PC-3 (cell line): ENCODE measurements around the gene EXOC6. TPM values are rescaled to one million over a fixed set of nuclear protein-coding genes. Genes with fewer than 3 reads are reported as not detected.

Experiments used
- ATAC-seq: fragments of 200-7000 bp; cut with Tn5 transposase; 2 replicates; pipeline ENCODE4 v1.9.1; 2020; ENCODE audit warnings: mild to moderate bottlenecking, moderate library complexity
- BruUV-seq: library from RNA; stranded (reverse); fragments of 400-500 nt; replicated peaks from 2 replicates; lab custom pipeline; 2021; lab: Mats Ljungman, UMichigan
- CTCF ChIA-PET: fragments of 300-600 bp; sonication (Branson Sonifier 250); formaldehyde crosslinking; loops from one replicate; lab custom pipeline; 2022; ENCODE audit warnings: antibody characterized with exemption; lab: Charles Lee
- POLR2A ChIA-PET: fragments of 300-600 bp; sonication (Branson Sonifier 250); formaldehyde crosslinking; loops from one replicate; lab custom pipeline; 2022; ENCODE audit warnings: antibody characterized with exemption; ENCODE audit not compliant: unreplicated experiment; lab: Charles Lee
- DNase-seq: peaks from one replicate; pipeline ENCODE4 v3.0.0-alpha.2; 2015
- H2AFZ ChIP-seq: fragments of 300-600 bp; sonication (generic); 2 replicates; pipeline ENCODE4 v1.6.0; 2016; ENCODE audit warnings: antibody characterized with exemption, low read length
- H3F3A ChIP-seq: fragments of 300-600 bp; sonication (generic); one replicate; pipeline ENCODE4 v1.6.0; 2017; ENCODE audit warnings: antibody characterized with exemption, low read length, control low read depth, mild to moderate bottlenecking; ENCODE audit not compliant: unreplicated experiment
- H3K27ac ChIP-seq: fragments of 300-600 bp; sonication (generic); 2 replicates; pipeline ENCODE4 v1.5.1; 2016; ENCODE audit warnings: mild to moderate bottlenecking, low read length
- H3K27me3 ChIP-seq: fragments of 300-600 bp; sonication (generic); 2 replicates; pipeline ENCODE4 v1.6.1; 2016; ENCODE audit warnings: low read length, mixed read lengths
- H3K36me3 ChIP-seq: fragments of 300-600 bp; sonication (generic); 2 replicates; pipeline ENCODE4 v1.6.1; 2016; ENCODE audit warnings: low read depth, mixed run types, low read length, mixed read lengths
- H3K4me1 ChIP-seq: fragments of 300-600 bp; sonication (generic); 2 replicates; pipeline ENCODE4 v1.5.1; 2016; ENCODE audit warnings: low read length; ENCODE audit not compliant: insufficient read depth
- H3K4me2 ChIP-seq: fragments of 300-600 bp; sonication (generic); 2 replicates; pipeline ENCODE4 v1.6.0; 2016; ENCODE audit warnings: low read length
- H3K4me3 ChIP-seq: fragments of 300-600 bp; sonication (generic); 2 replicates; pipeline ENCODE4 v1.5.1; 2016; ENCODE audit warnings: mild to moderate bottlenecking, low read length, mixed read lengths
- H3K79me2 ChIP-seq: fragments of 300-600 bp; sonication (generic); 2 replicates; pipeline ENCODE4 v1.6.1; 2017; ENCODE audit warnings: low read length, mixed read lengths
- H3K9ac ChIP-seq: fragments of 300-600 bp; sonication (generic); 2 replicates; pipeline ENCODE4 v1.6.0; 2016; ENCODE audit warnings: mild to moderate bottlenecking, low read length
- H3K9me2 ChIP-seq: fragments of 300-600 bp; sonication (generic); replicated peaks from 2 replicates; pipeline ENCODE4 v1.6.1; 2016; ENCODE audit warnings: mixed run types, low read length, mixed read lengths
- H3K9me3 ChIP-seq: fragments of 300-600 bp; sonication (generic); 2 replicates; pipeline ENCODE4 v1.6.1; 2016; ENCODE audit warnings: low read length, mixed read lengths
- H4K20me1 ChIP-seq: fragments of 300-600 bp; sonication (generic); 2 replicates; pipeline ENCODE4 v1.6.1; 2016; ENCODE audit warnings: low read length, mixed read lengths
- EZH2 ChIP-seq: fragments of 300-600 bp; sonication (generic); IDR thresholded peaks from one replicate; pipeline ENCODE4 v1.6.1; 2017; ENCODE audit warnings: antibody characterized with exemption, mild to moderate bottlenecking, low read length; ENCODE audit not compliant: unreplicated experiment
- EZH2phosphoT487 ChIP-seq: fragments of 300-600 bp; sonication (generic); IDR thresholded peaks from 2 replicates; pipeline ENCODE4 v1.6.1; 2018; ENCODE audit warnings: mild to moderate bottlenecking, antibody characterized with exemption, low read length, borderline replicate concordance
- intact Hi-C: fragments of 100-400 bp; cut with micrococcal nuclease; formaldehyde crosslinking; loops from 2 replicates; pipeline ENCODE4 v1.9.0; 2023
- total RNA-seq: library from RNA; depleted of rRNA; stranded (reverse); fragments of >200 nt; gene quantifications from 2 replicates; pipeline ENCODE4 v1.2.3, GENCODE V29; 2014
- TF ChIP-seq, protein P1 (sequence below): fragments of 300-600 bp; sonication (generic); conservative IDR thresholded peaks from 2 replicates; pipeline ENCODE4 v1.5.1; 2017; ENCODE audit warnings: antibody characterized with exemption, low read depth, mild to moderate bottlenecking, low read length

EXOC6 gene
- total RNA-seq, 1 experiment from 2014 or later: 5.7 TPM

- POLR2A ChIA-PET: no interaction called here
- no peak for DNase-seq
- no peaks in the 10 kb centered on the region for H3F3A ChIP-seq
Measured at GRCh38 chr10:92957223-92958010, 109.1 kb downstream of the EXOC6 start.

DNA sequence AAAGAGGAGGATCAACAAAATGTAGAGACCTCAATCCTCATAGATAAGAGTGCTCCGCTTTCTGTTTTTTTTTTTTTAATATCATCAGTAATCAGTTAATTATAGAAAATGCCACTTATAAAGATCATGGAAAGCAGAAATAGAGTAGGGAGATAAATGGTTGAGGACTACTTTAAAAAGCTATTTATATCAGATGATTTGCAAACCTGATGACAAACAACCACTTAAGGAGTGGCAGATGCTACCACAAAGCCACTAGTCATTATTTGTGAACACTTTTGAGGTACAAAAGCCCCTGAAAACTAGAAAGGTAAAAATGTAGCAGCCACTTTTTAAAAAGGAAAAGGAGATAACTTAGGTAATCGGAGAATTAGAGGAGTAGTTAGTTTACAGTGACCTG lies 113.3 kb downstream of the EXOC6 start:
- intact Hi-C loops: no loop called here

More at GRCh38 chr10:92957223-92958010, 109.1 kb downstream of the EXOC6 start:
- intact Hi-C loops: no loop called here
- H2AFZ ChIP-seq: no peak overlapping the region
- H3K4me3 ChIP-seq: no peak overlapping the region
- TF ChIP-seq, protein P1, sequence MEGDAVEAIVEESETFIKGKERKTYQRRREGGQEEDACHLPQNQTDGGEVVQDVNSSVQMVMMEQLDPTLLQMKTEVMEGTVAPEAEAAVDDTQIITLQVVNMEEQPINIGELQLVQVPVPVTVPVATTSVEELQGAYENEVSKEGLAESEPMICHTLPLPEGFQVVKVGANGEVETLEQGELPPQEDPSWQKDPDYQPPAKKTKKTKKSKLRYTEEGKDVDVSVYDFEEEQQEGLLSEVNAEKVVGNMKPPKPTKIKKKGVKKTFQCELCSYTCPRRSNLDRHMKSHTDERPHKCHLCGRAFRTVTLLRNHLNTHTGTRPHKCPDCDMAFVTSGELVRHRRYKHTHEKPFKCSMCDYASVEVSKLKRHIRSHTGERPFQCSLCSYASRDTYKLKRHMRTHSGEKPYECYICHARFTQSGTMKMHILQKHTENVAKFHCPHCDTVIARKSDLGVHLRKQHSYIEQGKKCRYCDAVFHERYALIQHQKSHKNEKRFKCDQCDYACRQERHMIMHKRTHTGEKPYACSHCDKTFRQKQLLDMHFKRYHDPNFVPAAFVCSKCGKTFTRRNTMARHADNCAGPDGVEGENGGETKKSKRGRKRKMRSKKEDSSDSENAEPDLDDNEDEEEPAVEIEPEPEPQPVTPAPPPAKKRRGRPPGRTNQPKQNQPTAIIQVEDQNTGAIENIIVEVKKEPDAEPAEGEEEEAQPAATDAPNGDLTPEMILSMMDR: no peak
- TF ChIP-seq EZH2phosphoT487 (no peak), EZH2 (no peak)
- no peaks in the 10 kb centered on the region for H3K9me3 ChIP-seq
- H3K9me2 ChIP-seq: no peaks in the 10 kb centered on the region
- no peak overlapping the region for H3K9ac ChIP-seq
- no peaks in the 10 kb centered on the region for H4K20me1 ChIP-seq
- H3K4me1 ChIP-seq: no peaks in the 10 kb centered on the region
- H3K79me2 ChIP-seq: no peaks in the 10 kb centered on the region
- no TSS peak for BruUV-seq
- CTCF ChIA-PET: interaction anchor here (0.7 kb wide), 2 partner anchors 13 to 15 kb away, joined by 3 to 4 read pairs; no protein-coding TSS in a partner anchor
- no peaks in the 10 kb centered on the region for H3K27me3 ChIP-seq
- no peak for ATAC-seq
- H3K27ac ChIP-seq: no peak overlapping the region
- no peak overlapping the region for H3K4me2 ChIP-seq
- no peaks in the 10 kb centered on the region for H3K36me3 ChIP-seq

More for the DNA sequence above, 113.3 kb downstream of the EXOC6 start:
- ChIA-PET POLR2A (no interaction called here), CTCF (no interaction called here)
- H3K27ac ChIP-seq: no peak overlapping the region
- no peaks in the 10 kb centered on the region for H3K9me3 ChIP-seq
- H3K4me2 ChIP-seq: no peak overlapping the region
- DNase-seq (no peak), ATAC-seq (no peak)
- no peaks in the 10 kb centered on the region for H4K20me1 ChIP-seq
- H3K9me2 ChIP-seq: no peaks in the 10 kb centered on the region
- H3K4me3 ChIP-seq: no peak overlapping the region
- no peaks in the 10 kb centered on the region for H3K79me2 ChIP-seq
- no peak overlapping the region for H2AFZ ChIP-seq
- peaks cover 11% of the 10 kb centered on the region for H3K4me1 ChIP-seq
- H3K9ac ChIP-seq: no peak overlapping the region
- no peak for TF ChIP-seq EZH2
- TF ChIP-seq EZH2phosphoT487: no peak
- TF ChIP-seq, protein P1: no peak
- no peaks in the 10 kb centered on the region for H3K27me3 ChIP-seq
- no peaks in the 10 kb centered on the region for H3F3A ChIP-seq
- no TSS peak for BruUV-seq
- H3K36me3 ChIP-seq: no peaks in the 10 kb centered on the region
